ENCODE results near the gene BRD4. TPM values are rescaled to one million over a fixed set of nuclear protein-coding genes. Genes with fewer than 3 reads are reported as not detected.

The BRD4 gene
- total RNA-seq, 1 donor from 2014 or later: 115 TPM

DNA sequence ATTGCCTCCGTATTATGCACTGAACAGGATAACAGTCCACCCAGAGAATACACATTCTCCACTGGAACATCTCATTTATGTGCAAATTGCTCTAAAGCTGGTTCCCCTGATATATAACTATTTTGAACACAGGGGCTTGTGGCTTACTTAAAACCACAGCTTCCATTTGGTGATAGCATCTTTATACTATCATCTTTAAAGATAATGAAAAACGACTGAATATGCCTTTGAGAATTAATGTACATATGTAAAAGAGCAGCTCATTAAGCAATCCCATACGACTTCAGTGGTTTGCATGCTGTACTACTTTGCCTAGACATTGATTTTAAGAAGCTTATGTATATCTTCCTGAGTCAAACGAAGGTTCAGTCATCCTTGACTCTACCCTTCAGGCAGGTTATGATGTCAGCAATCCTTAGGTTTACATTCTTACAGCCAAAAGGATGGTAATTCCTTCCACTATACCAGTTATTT is 40.8 kb downstream of the BRD4 start:
- intact Hi-C loops (cut with micrococcal nuclease): loop anchor here (5.0 kb wide), 1 partner anchor 41 kb away; the partner anchor contains the start of gene BRD4

DNA sequence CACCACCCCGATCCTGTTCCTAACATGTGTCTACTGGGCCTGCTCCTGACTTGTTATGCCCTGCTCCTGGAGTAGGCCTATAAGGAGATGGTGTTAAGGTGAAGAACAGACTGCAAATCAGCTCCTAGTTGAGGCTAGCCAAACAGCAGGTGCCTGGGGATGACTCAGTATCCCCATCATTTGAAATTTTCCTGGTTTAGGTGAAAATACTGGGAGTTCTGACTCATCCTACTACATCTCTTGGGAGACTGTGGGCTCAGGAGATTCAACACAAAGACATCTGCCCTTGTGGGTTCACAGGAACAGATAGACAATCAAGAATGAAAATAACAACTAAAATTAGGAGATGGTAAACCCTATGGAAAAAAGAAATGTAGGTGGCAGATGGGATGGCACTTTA is 41.2 kb downstream of the BRD4 start:
- intact Hi-C loops (cut with micrococcal nuclease): loop anchor here (5.0 kb wide), 1 partner anchor 41 kb away; the partner anchor contains the start of gene BRD4

DNA sequence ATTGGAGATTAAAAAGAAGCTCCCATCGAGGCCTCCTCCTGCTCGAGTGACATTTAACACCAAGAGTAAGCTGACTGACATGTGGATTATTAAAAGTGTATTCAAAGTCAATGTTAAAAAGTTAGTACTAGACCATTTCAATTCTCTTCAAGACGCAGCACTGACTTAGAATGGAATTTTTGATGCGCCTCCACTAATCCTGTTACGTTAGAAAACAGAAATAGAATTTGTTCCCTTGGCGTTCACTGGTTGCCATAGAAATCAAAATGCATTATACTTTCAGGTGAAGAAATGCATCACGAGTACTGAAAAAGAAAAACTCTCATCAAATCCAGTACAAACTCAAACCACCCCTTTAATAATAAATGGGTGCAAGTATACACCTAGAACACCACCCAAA is 42.2 kb downstream of the BRD4 start:
- intact Hi-C loops (cut with micrococcal nuclease): loop anchor here (5.0 kb wide), 1 partner anchor 42 kb away; the partner anchor contains the start of gene BRD4

DNA sequence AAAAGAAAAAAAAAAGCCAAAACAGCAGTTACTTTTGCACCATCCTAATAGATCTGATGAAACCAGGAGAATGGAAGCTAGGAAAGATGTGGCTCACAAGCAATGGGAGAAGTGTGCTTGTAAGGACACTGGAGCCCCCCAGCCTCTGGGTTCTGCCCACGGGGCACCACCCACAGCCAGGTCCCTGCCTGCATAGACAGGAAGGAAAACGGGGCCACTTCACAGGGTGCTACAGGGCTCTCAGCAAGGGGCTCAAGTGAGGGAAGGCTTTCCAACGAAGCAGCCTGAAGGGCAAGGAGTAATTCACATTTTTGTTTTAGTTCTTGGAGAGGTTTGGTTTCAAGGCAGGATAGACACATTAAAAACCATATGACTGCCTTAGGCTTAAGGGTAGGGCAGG is 42.7 kb downstream of the BRD4 start:
- intact Hi-C loops (cut with micrococcal nuclease): loop anchor here (5.0 kb wide), 1 partner anchor 43 kb away; the partner anchor contains the start of gene BRD4

DNA sequence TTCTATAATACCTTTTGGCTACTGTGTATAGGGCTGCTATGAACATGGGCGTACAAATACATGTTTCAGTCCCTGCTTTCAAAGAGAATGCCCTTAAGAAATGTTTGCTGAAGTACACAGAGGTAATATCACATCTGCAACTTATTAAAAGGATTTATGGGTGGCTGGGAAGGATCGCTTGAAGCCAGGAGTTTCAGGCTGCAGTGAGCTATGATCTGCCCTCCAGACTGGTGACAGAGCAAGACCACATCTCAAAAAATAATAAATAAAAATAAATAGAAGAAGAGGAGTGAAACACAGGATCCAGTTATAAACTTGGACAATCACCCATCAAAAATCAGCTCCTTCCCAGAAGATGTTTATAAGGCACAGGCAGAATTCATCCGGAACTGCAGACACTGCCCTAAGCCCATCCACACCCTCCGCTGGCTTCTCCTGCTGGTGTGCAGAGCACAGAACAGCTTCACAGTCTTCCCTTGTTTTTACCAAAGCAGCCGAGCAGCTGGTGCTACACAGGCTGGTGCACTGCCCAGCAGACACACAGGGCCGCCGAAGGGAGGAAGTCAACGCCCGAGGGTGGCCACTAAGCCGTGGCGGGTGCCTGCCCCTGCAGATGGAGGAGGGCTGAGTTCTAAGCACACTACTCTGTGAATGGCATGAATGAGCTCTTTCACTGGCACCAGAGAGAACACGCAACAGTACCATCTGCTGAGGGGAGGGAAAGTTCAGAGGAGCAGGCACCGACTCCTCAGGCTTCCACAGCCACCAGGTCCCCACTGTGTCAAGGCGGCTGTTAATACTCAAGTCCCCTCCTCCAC is 44.0 kb downstream of the BRD4 start:
- intact Hi-C loops (cut with micrococcal nuclease): no loop called here

DNA sequence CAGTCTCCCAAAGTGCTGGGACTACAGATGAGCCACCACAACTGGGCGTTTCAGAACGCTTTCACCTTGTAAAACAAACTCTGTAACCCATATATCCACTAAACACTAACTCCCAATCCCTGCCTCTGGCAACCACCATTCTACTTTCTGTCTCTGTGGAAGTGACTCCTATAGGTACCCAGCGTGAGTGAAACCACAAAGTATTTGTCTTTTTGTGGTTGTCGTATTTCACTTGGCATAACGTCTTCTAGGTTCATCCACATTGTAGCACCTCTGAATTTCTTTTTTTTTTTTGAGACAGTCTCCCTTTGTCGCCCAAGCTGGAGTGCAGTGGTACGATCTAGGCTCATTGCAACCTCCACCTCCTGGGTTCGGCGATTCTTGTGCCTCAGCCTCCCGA is 44.8 kb downstream of the BRD4 start:
- intact Hi-C loops (cut with micrococcal nuclease): no loop called here

DNA sequence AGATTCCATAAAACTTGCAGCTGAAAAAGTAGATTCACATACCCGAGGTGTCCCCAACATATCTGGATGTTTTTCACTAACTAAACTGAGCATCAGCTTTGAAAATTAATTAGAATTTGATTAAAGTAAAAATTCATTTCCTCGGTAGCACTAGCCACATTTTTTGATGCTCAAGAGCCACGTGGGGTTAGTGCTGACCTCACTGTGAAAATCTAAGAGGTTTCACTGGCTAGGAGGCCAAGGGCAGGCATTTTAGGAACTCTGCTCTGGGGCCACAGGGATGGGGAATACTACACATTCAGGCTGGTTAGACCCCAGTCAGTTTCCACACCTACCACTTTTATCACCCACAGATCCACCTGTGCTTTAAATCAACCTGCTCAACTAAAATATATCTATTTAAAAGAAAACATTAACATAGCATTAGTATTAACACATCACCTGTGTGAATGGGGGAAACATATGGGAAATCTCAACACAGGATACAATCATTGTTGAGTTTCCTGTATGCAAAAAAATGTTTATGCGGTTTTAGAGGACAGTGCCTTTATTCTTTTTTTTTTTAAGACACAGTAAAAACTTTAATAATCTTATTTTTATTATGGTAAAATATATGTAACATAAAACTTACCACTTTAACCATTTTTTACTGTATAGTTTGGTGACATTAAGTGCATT is 45.5 kb downstream of the BRD4 start:
- intact Hi-C loops (cut with micrococcal nuclease): no loop called here

DNA sequence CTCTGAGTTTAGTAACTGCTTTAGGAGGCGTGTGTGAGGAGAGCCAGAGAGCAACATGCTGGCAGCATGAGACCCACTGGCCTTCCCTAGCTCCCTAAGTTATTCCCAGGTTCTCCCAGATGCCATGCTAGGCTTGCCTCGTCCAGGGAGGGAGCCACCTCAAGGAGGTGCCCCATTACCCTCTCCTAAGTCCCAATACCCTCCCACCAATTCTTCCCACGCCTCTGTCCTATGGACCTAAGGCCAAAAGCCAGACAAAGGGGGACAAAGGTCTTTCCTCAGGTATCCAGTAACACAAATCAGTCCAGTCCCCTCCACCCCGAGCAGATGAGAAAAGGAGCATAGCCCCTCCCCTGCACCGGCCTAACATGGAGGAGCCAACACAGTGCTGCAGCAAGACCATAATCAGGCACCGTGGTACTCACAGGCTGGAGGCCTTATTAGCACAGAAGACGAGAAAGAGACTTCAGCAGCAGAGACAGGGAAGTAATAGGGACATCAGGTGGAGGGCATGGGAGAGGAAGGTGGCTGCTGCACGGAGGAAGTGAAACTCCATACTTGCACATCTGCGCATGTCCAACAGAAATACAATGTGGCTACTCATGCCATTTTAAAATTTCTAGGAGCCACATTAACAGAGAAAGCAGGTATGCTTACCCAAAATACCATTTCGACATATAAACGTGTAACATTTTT is 46.3 kb downstream of the BRD4 start:
- intact Hi-C loops (cut with micrococcal nuclease): no loop called here

DNA sequence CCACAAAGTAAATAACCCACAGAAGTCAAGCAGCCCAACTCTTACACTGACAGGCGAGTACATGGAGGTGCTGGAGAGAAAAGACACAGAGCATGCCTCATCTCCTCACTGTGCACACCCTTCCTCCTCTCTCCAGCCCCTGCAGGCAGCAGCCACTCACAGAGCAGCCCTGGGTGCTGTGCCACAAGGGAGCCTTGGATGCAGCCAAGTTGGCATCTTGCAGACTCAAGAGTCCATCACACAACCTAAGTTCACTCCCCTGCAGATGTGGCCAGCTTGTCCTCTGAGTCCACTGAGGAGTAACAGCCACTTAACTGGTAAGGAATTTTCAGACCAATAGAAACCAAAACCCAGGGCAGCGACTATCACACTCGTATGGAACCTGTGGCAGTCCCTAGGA is 47.4 kb downstream of the BRD4 start:
- intact Hi-C loops (cut with micrococcal nuclease): loop anchor here (5.0 kb wide), 1 partner anchor 32 kb away; no protein-coding TSS in a partner anchor

DNA sequence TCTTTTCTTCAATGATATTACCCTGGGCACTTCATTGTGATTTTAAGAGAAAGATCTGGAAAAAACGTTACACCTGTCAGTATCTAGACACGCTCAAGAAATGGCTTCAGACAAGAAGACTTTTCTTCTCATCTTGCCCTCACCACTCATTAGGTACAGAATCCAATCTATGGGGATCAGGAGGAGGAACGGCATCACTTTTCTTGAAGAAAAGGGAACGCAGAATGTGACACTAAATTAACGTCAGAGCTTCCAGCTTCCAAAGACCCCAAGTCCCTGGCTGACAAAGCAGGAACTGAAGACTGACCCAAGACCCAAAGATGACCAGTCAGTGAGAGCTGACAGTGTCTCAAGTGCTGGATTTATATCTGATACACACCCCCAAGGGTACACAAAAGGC is 48.2 kb downstream of the BRD4 start:
- intact Hi-C loops (cut with micrococcal nuclease): loop anchor here (5.0 kb wide), 1 partner anchor 33 kb away; no protein-coding TSS in a partner anchor

DNA sequence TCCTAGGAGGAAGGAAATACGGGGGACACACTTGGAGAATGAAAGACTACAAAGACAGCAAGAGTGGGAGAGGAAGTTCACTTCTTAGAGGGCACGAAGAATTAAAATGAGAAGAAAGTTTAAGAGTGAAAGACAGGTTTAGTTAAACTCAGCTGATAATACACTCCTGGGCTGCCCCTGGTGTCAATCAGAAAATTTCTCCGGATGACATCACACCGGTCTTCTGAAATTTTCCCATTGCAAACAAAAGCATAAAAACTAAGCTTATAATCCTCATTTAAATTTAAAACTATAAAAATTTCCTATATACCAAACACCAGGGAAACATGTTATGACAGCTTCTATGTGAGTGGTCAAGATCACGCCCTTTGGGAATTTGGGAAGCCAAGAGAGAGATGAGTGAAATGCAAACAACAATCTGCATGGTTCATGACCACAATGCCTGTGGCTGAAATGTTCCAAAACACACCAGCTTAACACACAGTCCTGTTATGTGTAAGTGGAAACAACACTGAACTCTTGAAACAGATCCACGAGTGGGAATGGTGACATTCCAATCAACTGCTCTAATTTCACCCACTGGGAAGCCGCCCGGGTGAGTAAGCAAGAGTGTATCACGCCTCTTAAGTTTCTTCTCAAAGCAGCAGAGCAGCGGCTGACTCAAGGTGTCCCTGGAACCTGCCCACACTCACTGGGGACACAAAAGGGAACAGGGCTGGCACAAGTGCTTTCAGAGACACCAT is 49.0 kb downstream of the BRD4 start:
- intact Hi-C loops (cut with micrococcal nuclease): loop anchor here (5.0 kb wide), 1 partner anchor 34 kb away; no protein-coding TSS in a partner anchor

DNA sequence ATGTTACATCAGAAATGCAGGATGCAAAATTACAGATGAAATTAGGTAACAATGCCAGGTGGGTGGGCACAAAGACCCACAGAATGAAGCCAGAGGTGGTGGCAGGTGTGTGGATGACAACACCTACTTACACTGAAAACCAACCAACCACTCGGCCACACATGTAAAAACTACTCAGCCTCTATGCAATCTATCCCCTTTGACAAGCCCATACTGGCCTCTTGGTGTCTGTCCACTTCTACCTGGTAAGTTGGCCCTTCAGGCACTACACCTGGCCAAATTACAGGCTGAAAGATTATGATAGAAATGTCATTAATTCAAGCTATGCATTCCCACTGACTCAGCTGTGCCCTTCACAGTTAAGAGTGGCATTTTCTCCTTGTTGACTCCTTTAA is 50.0 kb downstream of the BRD4 start:
- intact Hi-C loops (cut with micrococcal nuclease): loop anchor here (5.0 kb wide), 1 partner anchor 35 kb away; no protein-coding TSS in a partner anchor

DNA sequence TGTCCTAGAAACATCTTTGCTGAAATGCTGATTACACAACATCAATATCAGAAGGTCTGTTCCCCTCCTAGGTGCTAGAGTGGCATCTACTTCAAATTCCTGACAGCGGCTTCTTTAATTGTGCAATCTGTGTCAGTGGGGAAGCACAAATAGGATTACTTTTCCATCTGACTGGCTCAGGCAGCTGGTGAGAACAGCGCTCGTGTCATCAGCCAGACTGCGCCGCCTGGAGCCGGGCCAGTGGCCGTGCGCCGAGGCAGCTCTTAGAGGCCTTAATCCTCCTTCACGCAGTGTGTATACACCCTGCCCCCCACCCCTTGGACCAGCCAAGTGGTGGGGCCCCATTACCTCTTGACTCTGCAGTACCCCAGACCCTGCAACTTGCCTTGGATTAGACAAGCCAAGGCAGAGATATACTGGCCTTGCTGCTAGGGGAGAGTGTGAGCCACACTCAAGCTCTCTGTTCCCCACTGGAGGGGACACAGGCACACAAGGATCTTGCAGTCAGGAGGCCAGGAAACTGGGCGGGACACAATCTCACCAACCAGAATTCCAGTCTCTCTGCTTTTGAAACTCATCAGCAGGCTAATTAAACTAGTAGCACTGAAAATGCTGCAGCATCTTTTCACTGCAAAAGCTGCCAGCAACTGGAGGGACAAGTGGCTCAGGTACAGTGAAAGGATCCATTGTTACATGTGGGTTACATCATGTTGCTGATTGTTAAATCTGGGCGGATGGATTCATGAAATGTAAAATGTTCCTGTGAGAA is 51.2 kb downstream of the BRD4 start:
- intact Hi-C loops (cut with micrococcal nuclease): loop anchor here (5.0 kb wide), 1 partner anchor 36 kb away; no protein-coding TSS in a partner anchor

DNA sequence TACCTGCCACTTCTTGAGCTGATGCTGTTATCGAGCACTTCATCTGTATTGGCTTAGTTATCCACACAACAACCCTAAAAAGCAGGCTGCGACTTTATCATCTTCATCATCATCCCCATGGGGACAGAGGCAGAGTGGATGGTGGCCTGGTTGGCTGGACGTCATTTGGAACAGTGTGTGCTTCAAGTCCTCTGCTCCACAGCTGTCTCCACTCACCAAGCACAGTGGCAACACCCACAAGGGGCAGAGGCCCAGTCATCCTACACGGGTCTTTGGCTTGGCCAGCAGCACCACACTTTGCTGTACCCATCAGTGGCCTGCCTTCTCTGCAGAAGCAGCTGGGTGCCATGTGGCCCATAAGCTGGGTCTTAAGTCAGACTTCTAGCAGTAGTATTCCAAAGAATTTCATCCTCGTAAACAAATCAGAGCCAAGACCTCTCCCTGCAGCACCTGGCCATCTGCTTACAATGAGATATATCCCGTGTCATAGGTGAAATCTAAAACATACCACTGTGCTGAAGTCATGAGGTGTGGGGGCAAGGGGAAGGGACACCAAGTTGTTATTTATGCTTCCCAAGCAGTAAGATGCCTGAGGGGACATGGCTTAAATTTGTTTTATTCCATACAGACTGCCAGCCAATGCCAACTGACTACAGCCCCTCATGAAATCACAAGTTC is 52.2 kb downstream of the BRD4 start:
- intact Hi-C loops (cut with micrococcal nuclease): loop anchor here (5.0 kb wide), 1 partner anchor 37 kb away; no protein-coding TSS in a partner anchor

DNA sequence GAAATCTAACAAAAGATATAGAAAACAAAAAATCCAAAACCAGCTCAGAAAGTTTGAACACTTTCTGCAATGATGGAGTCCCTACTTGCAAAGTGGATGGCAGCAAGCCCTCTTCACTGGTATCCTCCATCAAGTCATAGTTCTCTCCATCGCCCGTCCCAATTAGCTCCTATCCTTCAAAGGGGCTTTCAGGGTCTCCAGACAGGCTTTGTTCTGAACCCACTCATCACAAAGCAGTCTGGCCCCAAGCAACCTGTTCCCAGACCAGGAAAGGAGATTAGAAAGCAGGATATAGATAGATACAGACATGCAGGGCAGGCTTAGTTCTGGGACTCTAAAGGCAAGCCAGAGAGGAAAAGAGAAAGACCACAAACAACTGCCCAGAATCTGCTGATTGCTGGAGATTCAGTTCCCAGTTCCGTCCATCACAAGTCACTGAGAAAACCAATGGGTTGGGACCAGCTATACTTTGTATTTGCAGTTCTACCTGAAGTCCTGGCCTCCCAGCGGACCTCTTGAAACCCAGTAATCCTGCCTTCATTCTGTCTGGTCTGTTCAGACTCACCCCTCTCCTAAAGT is 52.9 kb downstream of the BRD4 start:
- intact Hi-C loops (cut with micrococcal nuclease): no loop called here

DNA sequence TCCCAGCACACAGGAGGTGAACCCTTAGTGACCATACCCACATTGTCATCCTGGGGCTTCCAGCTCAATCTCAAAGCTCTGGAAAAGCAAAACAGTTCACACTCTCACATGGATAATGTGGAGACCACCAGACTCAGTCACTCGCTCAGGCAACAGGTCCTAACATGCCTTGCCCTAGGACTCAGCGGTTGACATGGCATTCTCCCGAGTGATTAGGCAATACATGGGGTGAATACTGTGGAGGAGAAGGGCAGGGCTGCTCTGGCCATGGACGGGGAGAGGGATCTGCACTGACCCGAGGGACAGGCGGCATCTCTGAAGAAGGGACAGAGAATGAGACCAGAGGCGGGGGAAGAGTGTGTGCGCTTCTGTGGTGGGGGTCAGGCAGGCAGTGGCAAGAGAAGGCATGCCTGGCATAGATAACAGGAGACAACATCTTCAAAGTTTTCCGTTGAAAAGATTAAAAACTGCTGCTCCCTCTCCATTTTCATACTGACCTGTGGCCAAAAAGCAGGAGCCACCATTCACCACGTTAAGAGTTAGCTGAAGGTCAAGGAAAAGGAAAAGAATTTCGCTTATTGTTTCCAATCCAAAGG is 55.6 kb downstream of the BRD4 start:
- intact Hi-C loops (cut with micrococcal nuclease): no loop called here

DNA sequence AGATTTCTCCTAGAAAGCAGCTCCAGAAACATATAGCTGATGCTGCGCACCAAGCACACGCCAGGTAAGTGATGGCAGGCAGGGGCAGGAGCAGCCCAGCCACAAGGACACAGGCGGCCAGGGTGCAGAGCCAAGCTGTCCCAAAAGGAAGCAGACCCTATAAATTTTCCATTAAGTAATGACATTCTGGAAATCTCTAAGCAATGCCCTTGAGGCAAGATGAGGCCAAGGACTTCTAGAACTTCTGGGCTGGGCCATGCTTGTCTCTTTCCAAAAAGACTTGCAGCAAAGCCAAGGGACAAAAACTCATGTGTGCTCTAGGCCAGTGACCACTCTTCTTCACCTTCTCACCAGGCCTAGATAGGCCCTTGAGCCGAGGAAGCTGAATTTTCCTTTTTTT is 57.9 kb downstream of the BRD4 start:
- intact Hi-C loops (cut with micrococcal nuclease): no loop called here

DNA sequence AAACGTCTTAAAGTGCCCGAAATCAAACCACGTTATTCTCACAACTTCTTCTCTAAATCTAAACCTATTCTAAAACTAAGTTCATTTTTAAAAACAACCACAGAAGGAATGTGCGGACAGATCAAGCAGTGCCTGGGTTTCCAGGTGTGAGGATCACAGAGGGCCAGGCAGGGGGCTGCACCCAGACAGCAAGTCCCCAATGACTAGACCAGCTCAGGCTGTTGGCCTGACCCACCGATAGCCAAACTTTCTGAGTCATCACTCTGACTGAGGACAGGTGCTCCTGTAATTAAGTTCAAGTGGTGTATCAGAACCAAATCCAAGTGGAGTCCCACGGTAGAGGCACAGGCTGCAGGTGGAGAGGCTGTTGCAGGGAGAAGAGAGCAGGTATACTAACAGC is 62.5 kb downstream of the BRD4 start:
- intact Hi-C loops (cut with micrococcal nuclease): no loop called here

DNA sequence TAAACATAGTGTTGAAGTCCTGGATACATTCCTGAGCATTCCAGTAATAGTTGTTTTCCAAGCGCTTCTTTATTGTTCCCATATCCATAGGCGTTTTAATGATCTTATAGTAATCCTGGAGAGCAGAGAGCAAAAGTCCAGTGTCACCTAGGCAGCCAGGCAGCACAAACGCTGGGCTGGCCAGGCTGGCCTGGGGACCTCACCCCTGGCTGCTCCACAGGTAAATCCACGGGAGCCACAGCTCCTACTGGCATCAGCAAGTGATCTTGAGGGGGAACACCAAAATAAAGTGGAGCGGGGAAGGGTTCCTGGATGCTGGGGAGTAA is 63.4 kb downstream of the BRD4 start:
- intact Hi-C loops (cut with micrococcal nuclease): no loop called here
